PC-9 (cell line): ENCODE data around the gene LCLAT1.

Source experiments
- EZH2 ChIP-seq: fragments of 200-600 bp; sonication (generic); IDR thresholded peaks from 2 replicates; pipeline ENCODE4 v1.8.0; 2017; ENCODE audit warnings: antibody characterized with exemption, low read depth
- TF ChIP-seq, protein P1 (sequence below): fragments of 200-600 bp; sonication (generic); conservative IDR thresholded peaks from 2 replicates; pipeline ENCODE4 v1.6.1; 2017; ENCODE audit warnings: mixed run types, antibody characterized with exemption, mild to moderate bottlenecking, moderate library complexity

DNA sequence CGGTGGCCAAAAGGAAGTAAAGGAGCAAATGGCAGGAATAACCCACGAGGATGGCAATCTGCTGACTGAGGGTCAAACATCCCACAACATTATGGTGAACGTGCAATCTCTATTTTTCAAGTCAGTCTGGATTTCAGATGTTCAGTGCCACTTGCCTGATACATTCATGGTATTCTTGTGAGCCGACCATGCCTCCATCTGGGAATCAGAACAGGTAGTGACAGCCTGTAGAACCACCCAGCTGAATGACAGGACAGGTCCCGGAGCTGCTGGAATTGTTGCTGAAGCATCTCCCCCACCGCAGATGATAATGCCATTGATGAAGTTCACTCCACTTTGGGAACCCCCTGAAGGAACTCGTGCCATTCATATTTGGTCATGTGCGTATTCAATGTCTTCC, 237.0 kb downstream of the LCLAT1 start:
- TF ChIP-seq, protein P1, sequence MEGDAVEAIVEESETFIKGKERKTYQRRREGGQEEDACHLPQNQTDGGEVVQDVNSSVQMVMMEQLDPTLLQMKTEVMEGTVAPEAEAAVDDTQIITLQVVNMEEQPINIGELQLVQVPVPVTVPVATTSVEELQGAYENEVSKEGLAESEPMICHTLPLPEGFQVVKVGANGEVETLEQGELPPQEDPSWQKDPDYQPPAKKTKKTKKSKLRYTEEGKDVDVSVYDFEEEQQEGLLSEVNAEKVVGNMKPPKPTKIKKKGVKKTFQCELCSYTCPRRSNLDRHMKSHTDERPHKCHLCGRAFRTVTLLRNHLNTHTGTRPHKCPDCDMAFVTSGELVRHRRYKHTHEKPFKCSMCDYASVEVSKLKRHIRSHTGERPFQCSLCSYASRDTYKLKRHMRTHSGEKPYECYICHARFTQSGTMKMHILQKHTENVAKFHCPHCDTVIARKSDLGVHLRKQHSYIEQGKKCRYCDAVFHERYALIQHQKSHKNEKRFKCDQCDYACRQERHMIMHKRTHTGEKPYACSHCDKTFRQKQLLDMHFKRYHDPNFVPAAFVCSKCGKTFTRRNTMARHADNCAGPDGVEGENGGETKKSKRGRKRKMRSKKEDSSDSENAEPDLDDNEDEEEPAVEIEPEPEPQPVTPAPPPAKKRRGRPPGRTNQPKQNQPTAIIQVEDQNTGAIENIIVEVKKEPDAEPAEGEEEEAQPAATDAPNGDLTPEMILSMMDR: no peak
- TF ChIP-seq EZH2: no peak
